K562 (cell line): ENCODE results near the gene NECTIN1. TPM values are rescaled to one million over a fixed set of nuclear protein-coding genes. Genes with fewer than 3 reads are reported as not detected.

ENCODE experiments used
- GABPA ChIP-seq: fragments of 200-800 bp; sonication (Bioruptor generic); conservative IDR thresholded peaks from 2 replicates; pipeline ENCODE4 v1.6.1; 2016; ENCODE audit warnings: low read depth, missing genetic modification characterization, missing compliant biosample characterization
- polyA plus RNA-seq, 8 experiments: library from polyadenylated mRNA; depleted of rRNA in 4 of 8; stranded (reverse) in 5 of 8; unstranded in 3 of 8; fragments of >200 nt; fragmentation: Nextera tagmentation in 2 of 8; fragmentation: Illumina TruSeq in 1 of 8; extraction: Ambion mirVana in 2 of 8; extraction: Trizol in 1 of 8; gene quantifications; 2 replicates each; pipeline versions ENCODE4 v1.2.1 to v1.2.3, GENCODE V29; 2011 to 2014; ENCODE audit warnings: inconsistent platforms in 1 of 8, missing spikeins in 1 of 8
- total RNA-seq, 7 experiments: library from RNA; depleted of rRNA in 6 of 7; stranded (reverse); fragments of >200 nt in 6 of 7; fragmentation: Illumina TruSeq in 2 of 7; extraction: Trizol in 2 of 7; gene quantifications; 2 replicates each; pipeline versions ENCODE4 v1.2.1 to v1.2.3, GENCODE V29; 2011 to 2021; ENCODE audit warnings: low replicate concordance in 1 of 7
- TF ChIP-seq, protein P1 (sequence below): fragments of 200-600 bp; sonication (generic); IDR thresholded peaks from one replicate; pipeline ENCODE4 v1.6.1; 2012; ENCODE audit warnings: mild to moderate bottlenecking, low read depth, low read length, inconsistent platforms

Gene NECTIN1
- total and polyA plus RNA-seq, 9 of the 15 experiments (the other 6 are each of a cell fraction or from before 2014, with no cell fraction given), result 0.09 to 0.53 (median 0.23) TPM; not detected in 2

DNA sequence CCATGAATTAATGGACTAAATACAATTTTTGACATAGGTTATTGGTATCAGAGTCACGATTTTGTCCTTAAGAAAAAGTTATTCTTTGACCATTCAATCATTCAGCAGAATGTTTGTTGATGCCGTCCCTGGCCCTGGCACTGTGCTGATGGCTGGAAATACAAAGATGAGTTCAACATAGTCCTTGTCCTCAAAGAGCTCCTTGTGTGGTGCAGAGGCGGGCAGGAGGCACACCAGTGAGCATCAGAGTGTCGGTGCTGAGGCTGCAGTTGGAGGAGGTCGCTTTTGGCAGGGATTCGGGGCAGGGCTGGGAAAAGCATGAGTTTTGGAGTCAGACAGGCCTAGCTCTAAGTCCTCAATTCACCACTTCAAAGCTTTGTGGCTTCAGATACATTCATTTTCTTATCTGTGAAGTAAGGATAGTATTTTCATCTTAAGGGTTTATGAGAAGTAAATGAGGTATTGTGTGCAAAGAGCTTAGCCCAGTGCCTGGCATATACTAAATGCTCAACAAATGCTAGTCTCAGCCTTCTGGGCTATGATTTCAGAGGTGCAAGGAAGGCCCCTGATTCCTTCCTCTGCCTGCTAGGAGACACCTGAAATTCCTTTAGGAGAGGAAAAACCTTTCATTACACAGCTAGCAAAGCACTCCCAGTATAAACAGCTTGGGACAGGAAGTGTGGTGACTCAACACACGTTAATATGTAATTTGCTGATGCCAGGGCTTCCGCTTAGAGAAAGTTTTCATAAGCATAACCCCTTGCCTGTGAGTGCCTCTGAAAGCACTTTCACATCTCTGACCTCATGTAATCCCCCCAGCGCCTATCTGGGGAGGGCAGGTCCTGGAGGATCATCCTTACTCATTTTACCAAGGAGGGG, 113.8 kb downstream of the NECTIN1 start (continued):
- TF ChIP-seq, protein P1, sequence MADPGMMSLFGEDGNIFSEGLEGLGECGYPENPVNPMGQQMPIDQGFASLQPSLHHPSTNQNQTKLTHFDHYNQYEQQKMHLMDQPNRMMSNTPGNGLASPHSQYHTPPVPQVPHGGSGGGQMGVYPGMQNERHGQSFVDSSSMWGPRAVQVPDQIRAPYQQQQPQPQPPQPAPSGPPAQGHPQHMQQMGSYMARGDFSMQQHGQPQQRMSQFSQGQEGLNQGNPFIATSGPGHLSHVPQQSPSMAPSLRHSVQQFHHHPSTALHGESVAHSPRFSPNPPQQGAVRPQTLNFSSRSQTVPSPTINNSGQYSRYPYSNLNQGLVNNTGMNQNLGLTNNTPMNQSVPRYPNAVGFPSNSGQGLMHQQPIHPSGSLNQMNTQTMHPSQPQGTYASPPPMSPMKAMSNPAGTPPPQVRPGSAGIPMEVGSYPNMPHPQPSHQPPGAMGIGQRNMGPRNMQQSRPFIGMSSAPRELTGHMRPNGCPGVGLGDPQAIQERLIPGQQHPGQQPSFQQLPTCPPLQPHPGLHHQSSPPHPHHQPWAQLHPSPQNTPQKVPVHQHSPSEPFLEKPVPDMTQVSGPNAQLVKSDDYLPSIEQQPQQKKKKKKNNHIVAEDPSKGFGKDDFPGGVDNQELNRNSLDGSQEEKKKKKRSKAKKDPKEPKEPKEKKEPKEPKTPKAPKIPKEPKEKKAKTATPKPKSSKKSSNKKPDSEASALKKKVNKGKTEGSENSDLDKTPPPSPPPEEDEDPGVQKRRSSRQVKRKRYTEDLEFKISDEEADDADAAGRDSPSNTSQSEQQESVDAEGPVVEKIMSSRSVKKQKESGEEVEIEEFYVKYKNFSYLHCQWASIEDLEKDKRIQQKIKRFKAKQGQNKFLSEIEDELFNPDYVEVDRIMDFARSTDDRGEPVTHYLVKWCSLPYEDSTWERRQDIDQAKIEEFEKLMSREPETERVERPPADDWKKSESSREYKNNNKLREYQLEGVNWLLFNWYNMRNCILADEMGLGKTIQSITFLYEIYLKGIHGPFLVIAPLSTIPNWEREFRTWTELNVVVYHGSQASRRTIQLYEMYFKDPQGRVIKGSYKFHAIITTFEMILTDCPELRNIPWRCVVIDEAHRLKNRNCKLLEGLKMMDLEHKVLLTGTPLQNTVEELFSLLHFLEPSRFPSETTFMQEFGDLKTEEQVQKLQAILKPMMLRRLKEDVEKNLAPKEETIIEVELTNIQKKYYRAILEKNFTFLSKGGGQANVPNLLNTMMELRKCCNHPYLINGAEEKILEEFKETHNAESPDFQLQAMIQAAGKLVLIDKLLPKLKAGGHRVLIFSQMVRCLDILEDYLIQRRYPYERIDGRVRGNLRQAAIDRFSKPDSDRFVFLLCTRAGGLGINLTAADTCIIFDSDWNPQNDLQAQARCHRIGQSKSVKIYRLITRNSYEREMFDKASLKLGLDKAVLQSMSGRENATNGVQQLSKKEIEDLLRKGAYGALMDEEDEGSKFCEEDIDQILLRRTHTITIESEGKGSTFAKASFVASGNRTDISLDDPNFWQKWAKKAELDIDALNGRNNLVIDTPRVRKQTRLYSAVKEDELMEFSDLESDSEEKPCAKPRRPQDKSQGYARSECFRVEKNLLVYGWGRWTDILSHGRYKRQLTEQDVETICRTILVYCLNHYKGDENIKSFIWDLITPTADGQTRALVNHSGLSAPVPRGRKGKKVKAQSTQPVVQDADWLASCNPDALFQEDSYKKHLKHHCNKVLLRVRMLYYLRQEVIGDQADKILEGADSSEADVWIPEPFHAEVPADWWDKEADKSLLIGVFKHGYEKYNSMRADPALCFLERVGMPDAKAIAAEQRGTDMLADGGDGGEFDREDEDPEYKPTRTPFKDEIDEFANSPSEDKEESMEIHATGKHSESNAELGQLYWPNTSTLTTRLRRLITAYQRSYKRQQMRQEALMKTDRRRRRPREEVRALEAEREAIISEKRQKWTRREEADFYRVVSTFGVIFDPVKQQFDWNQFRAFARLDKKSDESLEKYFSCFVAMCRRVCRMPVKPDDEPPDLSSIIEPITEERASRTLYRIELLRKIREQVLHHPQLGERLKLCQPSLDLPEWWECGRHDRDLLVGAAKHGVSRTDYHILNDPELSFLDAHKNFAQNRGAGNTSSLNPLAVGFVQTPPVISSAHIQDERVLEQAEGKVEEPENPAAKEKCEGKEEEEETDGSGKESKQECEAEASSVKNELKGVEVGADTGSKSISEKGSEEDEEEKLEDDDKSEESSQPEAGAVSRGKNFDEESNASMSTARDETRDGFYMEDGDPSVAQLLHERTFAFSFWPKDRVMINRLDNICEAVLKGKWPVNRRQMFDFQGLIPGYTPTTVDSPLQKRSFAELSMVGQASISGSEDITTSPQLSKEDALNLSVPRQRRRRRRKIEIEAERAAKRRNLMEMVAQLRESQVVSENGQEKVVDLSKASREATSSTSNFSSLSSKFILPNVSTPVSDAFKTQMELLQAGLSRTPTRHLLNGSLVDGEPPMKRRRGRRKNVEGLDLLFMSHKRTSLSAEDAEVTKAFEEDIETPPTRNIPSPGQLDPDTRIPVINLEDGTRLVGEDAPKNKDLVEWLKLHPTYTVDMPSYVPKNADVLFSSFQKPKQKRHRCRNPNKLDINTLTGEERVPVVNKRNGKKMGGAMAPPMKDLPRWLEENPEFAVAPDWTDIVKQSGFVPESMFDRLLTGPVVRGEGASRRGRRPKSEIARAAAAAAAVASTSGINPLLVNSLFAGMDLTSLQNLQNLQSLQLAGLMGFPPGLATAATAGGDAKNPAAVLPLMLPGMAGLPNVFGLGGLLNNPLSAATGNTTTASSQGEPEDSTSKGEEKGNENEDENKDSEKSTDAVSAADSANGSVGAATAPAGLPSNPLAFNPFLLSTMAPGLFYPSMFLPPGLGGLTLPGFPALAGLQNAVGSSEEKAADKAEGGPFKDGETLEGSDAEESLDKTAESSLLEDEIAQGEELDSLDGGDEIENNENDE, result no peak
- TF ChIP-seq GABPA (tag), result peak; percentile 32; the same call in 1 of the 2 replicates
